Activated CD4-positive, alpha-beta T cell treated with anti-CD3 and anti-CD28 coated beads, Interleukin-2, amount 10 ng/mL, durations not matched to agents 24 days and 14 days (primary cell): ENCODE results near the gene CD1C. TPM values are rescaled to one million over a fixed set of nuclear protein-coding genes. Genes with fewer than 3 reads are reported as not detected.
"Not testable (repeated sequence)": the region's sequence is repeated elsewhere in the genome, so short reads cannot be mapped to it uniquely, and the experiment has no call there.

Experiments used
- DNase-seq: peaks from one replicate; pipeline ENCODE4 v3.0.0; 2022
- H3K27ac Mint-ChIP-seq: one replicate; pipeline ENCODE4 v1.8.0; 2022; ENCODE audit warnings: mild to moderate bottlenecking, mixed read lengths
- H3K27me3 Mint-ChIP-seq: one replicate; pipeline ENCODE4 v1.8.0; 2022; ENCODE audit warnings: mixed read lengths
- H3K36me3 Mint-ChIP-seq: one replicate; pipeline ENCODE4 v1.8.0; 2022; ENCODE audit warnings: low read depth, mild to moderate bottlenecking, mixed read lengths
- H3K4me1 Mint-ChIP-seq: one replicate; pipeline ENCODE4 v1.8.0; 2021; ENCODE audit warnings: mixed read lengths
- H3K4me3 Mint-ChIP-seq: one replicate; pipeline ENCODE4 v1.8.0; 2022; ENCODE audit warnings: mild to moderate bottlenecking, moderate library complexity, mixed read lengths
- H3K9me3 Mint-ChIP-seq: one replicate; pipeline ENCODE4 v1.8.0; 2021; ENCODE audit warnings: mixed read lengths
- intact Hi-C: fragments of 100-400 bp; cut with micrococcal nuclease; formaldehyde crosslinking; loops from one replicate; pipeline ENCODE4 v1.15.1; 2023
- total RNA-seq: library from RNA; stranded (reverse); gene quantifications from 2 replicates; pipeline ENCODE4 v1.2.3, GENCODE V29; 2022

CD1C gene
- total RNA-seq, 1 donor from 2014 or later: 0.65 TPM

GRCh38 chr1:158331481-158332150 lies 41.9 kb downstream of the CD1C start, which contains the start of gene CD1B:
TSS of gene CD1B (minus strand) at chr1:158331531. CDS start at chr1:158331423, 108 bp downstream.
- intact Hi-C loops: loop anchor here (2.0 kb wide), 1 partner anchor 127 kb away; no protein-coding TSS in a partner anchor
- DNase-seq: no peak
- no peaks in the 10 kb centered on the region for H3K36me3 Mint-ChIP-seq
- no peaks in the 10 kb centered on the region for H3K9me3 Mint-ChIP-seq
- no peak within 1 kb of the TSS for H3K4me3 Mint-ChIP-seq
- peaks cover 7% of the 10 kb centered on the region for H3K4me1 Mint-ChIP-seq
- no peaks in the 10 kb centered on the region for H3K27me3 Mint-ChIP-seq
- H3K27ac Mint-ChIP-seq: no peak within 1 kb of the TSS

- Mint-ChIP-seq H3K9me3 (peaks cover 5% of the 10 kb centered on the region), H3K36me3 (no peaks in the 10 kb centered on the region), H3K27me3 (no peaks in the 10 kb centered on the region), H3K4me3 (no peak overlapping the region), H3K4me1 (peaks cover 7% of the 10 kb centered on the region), H3K27ac (no peak overlapping the region)
- no peak for DNase-seq
- intact Hi-C loops: no loop called here
These were observed 43.9 kb downstream of the CD1C start for GRCh38 chr1:158333405-158334155.

- Mint-ChIP-seq H3K27me3 (no peaks in the 10 kb centered on the region), H3K4me3 (no peak overlapping the region), H3K27ac (no peak overlapping the region), H3K4me1 (peaks cover 7% of the 10 kb centered on the region), H3K36me3 (no peaks in the 10 kb centered on the region), H3K9me3 (peaks cover 10% of the 10 kb centered on the region)
- DNase-seq: no peak
- intact Hi-C loops: no loop called here
These were observed 44.9 kb downstream of the CD1C start for GRCh38 chr1:158334526-158335212.

- no peaks in the 10 kb centered on the region for H3K36me3 Mint-ChIP-seq
- H3K9me3 Mint-ChIP-seq: peaks cover 10% of the 10 kb centered on the region
- peaks cover 7% of the 10 kb centered on the region for H3K4me1 Mint-ChIP-seq
- no peaks in the 10 kb centered on the region for H3K27me3 Mint-ChIP-seq
- no peak overlapping the region for H3K27ac Mint-ChIP-seq
- DNase-seq: no peak
- no peak overlapping the region for H3K4me3 Mint-ChIP-seq
- intact Hi-C loops: no loop called here
These were observed 45.5 kb downstream of the CD1C start for GRCh38 chr1:158335213-158335532.

- H3K27ac Mint-ChIP-seq, H3K4me3 Mint-ChIP-seq, H3K4me1 Mint-ChIP-seq, intact Hi-C loops, H3K27me3 Mint-ChIP-seq, H3K36me3 Mint-ChIP-seq: not testable (repeated sequence)
- DNase-seq: peak; percentile 73
- peaks cover 12% of the 10 kb centered on the region for H3K9me3 Mint-ChIP-seq
These were observed 46.7 kb downstream of the CD1C start for GRCh38 chr1:158336413-158336812.

Other genes starting within 250 kb of the CD1C start
- not detected in 2 replicates for gene CD1D, start 109.0 kb upstream of the CD1C start, total RNA-seq
- gene CD1A, start 35.5 kb upstream of the CD1C start, total RNA-seq: 0.12 and 0.21 TPM in 2 replicates
- gene CD1B, start 41.6 kb downstream of the CD1C start, total RNA-seq: not detected in 2 replicates
- not detected in 2 replicates for gene CD1E, start 64.0 kb downstream of the CD1C start, total RNA-seq
- gene OR10T2, start 109.5 kb downstream of the CD1C start, total RNA-seq: not detected in 2 replicates
- gene OR10K2, start 136.3 kb downstream of the CD1C start, total RNA-seq: not detected in 2 replicates
- not detected in 2 replicates for gene OR10K1, start 171.9 kb downstream of the CD1C start, total RNA-seq
- gene OR10R2, start 182.3 kb downstream of the CD1C start, total RNA-seq: not detected in 2 replicates